Esophagus squamous epithelium (tissue), 5 donors: ENCODE measurements around the gene SLC16A12. TPM values are rescaled to one million over a fixed set of nuclear protein-coding genes. Genes with fewer than 3 reads are reported as not detected.
A peak's percentile ranks its signal among the peaks of the same experiment; 100 is the strongest.

Source experiments
- DNase-seq: peaks from one replicate; lab custom pipeline; 2025; lab: John Stamatoyannopoulos, UW
- H3K27ac ChIP-seq, 4 donors: fragments of 200-600 bp; sonication (generic); one replicate each; pipeline ENCODE4 v1.5.1; 2016 to 2019; ENCODE audit warnings: mild to moderate bottlenecking in 1 of 4
- H3K27me3 ChIP-seq, 4 donors: fragments of 200-600 bp; sonication (generic); 1 replicate in 3 of 4; 2 replicates in 1 of 4; pipeline versions ENCODE4 v1.5.1 to v1.6.0; 2017 to 2021; ENCODE audit warnings: antibody characterized with exemption in 1 of 4
- H3K36me3 ChIP-seq, 3 donors: fragments of 200-600 bp; sonication (generic); one replicate each; pipeline ENCODE4 v1.5.1; 2016 to 2019
- H3K4me1 ChIP-seq, 3 donors: fragments of 200-600 bp; sonication (generic); one replicate each; pipeline ENCODE4 v1.5.1; 2017 to 2019
- H3K4me3 ChIP-seq, 4 donors: fragments of 200-600 bp; sonication (generic); 1 replicate in 3 of 4; 2 replicates in 1 of 4; pipeline ENCODE4 v1.5.1; 2016 to 2019; ENCODE audit warnings: mild to moderate bottlenecking in 2 of 4, moderate library complexity in 1 of 4
- H3K9me3 ChIP-seq, 3 donors: fragments of 200-600 bp; sonication (generic); one replicate each; pipeline ENCODE4 v1.5.1; 2016 to 2019
- POLR2A ChIP-seq, 4 donors: fragments of 450-650 bp; IDR thresholded peaks; one replicate each; pipeline ENCODE4 v1.6.1; 2017; ENCODE audit warnings: antibody characterized with exemption in 4 of 4, mild to moderate bottlenecking in 4 of 4, moderate library complexity in 3 of 4
- WGBS, 2 donors: methylation state at CpG; one replicate each; pipeline ENCODE4 v1.1.5; 2018; 5-methylcytosine and 5-hydroxymethylcytosine counted together
- intact Hi-C: fragments of 100-400 bp; cut with DNase I; formaldehyde crosslinking; loops from one replicate; pipeline ENCODE4 v1.15.0; 2022
- total RNA-seq, 4 donors: library from RNA; depleted of rRNA; stranded (reverse); fragments of >200 nt; gene quantifications; one replicate each; pipeline ENCODE4 v1.1.0, GENCODE V29; 2016
- TF ChIP-seq, protein P1 (sequence below), 6 experiments: fragments of 450-650 bp in 4 of 6; fragments of 200-600 bp in 2 of 6; sonication (generic) in 2 of 6; IDR thresholded peaks; one replicate each; pipeline ENCODE4 v1.5.1; 2016 to 2019; ENCODE audit warnings: antibody characterized with exemption in 6 of 6, mild to moderate bottlenecking in 4 of 6, moderate library complexity in 4 of 6
- donor health status: DM: yes; HTN: yes; CAD: no.

The SLC16A12 gene
- total RNA-seq, 4 donors from 2014 or later = 0.18 to 1.3 (median 0.23) TPM; not detected in 1

DNA sequence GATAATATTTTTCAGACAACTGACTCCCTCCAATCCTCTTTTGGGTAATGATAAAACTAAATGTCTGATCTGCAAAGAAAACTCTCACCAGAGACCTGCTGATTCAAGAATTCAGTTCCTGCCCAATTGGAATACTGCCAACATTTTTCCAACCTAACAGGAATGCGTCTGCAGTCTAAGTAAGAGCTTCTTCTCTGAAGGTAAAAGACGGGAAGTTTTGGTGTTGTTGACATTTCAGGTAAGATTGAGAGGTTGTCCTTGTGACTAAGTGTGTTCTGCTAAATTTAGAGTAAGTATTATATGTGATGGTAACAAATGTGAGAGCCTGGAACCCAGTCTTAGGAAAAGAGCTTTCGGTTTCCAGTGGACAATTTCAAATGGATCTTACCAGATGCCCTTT lies 103.4 kb downstream of the SLC16A12 start:
- DNase-seq = no peak
- 52 to 58% methylated on average over 3 of the region's 3 CpGs for WGBS, 2 donors
- Histone ChIP-seq H3K36me3 (no peaks in the 10 kb centered on the region), H3K9me3 (no peaks in the 10 kb centered on the region), H3K27ac (no peak overlapping the region), H3K27me3 (peaks cover 0 to 12% (median 0%) of the 10 kb centered on the region in 4 donors), H3K4me3 (no peak overlapping the region), H3K4me1 (peaks cover 0 to 5% (median 0%) of the 10 kb centered on the region in 3 donors)
- intact Hi-C loops = no loop called here
- TF ChIP-seq POLR2A (IDR thresholded peaks at IDR 0.05) = no peak
- TF ChIP-seq, protein P1, sequence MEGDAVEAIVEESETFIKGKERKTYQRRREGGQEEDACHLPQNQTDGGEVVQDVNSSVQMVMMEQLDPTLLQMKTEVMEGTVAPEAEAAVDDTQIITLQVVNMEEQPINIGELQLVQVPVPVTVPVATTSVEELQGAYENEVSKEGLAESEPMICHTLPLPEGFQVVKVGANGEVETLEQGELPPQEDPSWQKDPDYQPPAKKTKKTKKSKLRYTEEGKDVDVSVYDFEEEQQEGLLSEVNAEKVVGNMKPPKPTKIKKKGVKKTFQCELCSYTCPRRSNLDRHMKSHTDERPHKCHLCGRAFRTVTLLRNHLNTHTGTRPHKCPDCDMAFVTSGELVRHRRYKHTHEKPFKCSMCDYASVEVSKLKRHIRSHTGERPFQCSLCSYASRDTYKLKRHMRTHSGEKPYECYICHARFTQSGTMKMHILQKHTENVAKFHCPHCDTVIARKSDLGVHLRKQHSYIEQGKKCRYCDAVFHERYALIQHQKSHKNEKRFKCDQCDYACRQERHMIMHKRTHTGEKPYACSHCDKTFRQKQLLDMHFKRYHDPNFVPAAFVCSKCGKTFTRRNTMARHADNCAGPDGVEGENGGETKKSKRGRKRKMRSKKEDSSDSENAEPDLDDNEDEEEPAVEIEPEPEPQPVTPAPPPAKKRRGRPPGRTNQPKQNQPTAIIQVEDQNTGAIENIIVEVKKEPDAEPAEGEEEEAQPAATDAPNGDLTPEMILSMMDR (IDR thresholded peaks at IDR 0.05) = no peak

DNA sequence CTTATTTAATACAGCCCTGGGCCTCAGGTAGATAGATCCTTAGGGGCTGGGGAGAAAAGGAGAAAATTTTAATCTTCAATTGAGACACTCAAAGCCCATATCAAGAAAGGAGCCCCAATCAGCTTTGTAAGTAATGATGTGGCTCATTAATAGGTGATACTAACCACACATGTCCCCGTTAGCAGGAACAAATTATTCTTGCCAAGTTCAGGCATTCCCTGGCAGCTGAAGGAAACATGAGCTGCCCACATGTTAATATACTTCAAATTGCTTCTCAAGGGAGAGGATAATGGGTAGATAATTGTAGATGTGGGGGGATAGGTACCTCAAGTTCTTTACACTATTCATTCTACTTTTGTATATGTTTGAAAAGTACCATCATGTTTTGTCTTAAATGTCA lies 106.5 kb downstream of the SLC16A12 start:
- Histone ChIP-seq H3K36me3 (no peaks in the 10 kb centered on the region), H3K4me3 (no peak overlapping the region), H3K4me1 (peaks cover 0 to 5% (median 0%) of the 10 kb centered on the region in 3 donors), H3K27ac (no peak overlapping the region), H3K9me3 (no peaks in the 10 kb centered on the region), H3K27me3 (peaks cover 0 to 3% (median 0%) of the 10 kb centered on the region in 4 donors)
- 29 to 40% methylated on average over 1 of the region's 1 CpG for WGBS, 2 donors
- intact Hi-C loops = no loop called here
- DNase-seq = no peak
- TF ChIP-seq, protein P1 (IDR thresholded peaks at IDR 0.05) = no peak
- TF ChIP-seq POLR2A (IDR thresholded peaks at IDR 0.05) = no peak

DNA sequence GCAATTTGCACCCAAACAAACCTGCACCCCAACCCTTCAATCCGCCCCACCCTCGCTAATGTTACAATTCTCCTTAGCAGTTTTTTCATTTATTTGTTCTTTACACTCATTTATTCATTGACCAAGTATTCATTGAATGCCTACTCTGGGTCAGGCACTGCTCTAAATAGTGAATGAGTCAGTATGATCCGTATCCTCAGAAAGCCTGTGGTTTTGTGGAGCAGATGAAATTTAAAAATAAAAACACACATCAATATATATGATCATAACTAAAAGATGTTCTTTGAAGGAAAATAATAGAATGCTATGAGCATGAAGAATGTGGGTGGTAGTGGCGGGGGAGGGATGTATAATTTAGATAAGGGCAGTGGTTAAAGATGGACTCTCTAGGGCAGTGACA lies 107.8 kb downstream of the SLC16A12 start:
- no peak for TF ChIP-seq POLR2A (IDR thresholded peaks at IDR 0.05)
- TF ChIP-seq, protein P1 (IDR thresholded peaks at IDR 0.05) = no peak
- no peak overlapping the region for H3K27ac ChIP-seq
- no peak overlapping the region for H3K4me3 ChIP-seq
- H3K9me3 ChIP-seq = no peaks in the 10 kb centered on the region
- intact Hi-C loops = loop anchor here (2.0 kb wide), 1 partner anchor 135 kb away; no protein-coding TSS in a partner anchor
- H3K27me3 ChIP-seq = peaks cover 0 to 3% (median 0%) of the 10 kb centered on the region in 4 donors
- H3K4me1 ChIP-seq = peaks cover 0 to 5% (median 0%) of the 10 kb centered on the region in 3 donors
- DNase-seq = no peak
- no peaks in the 10 kb centered on the region for H3K36me3 ChIP-seq
- 68 to 89% methylated on average over 4 of the region's 4 CpGs for WGBS, 2 donors

DNA sequence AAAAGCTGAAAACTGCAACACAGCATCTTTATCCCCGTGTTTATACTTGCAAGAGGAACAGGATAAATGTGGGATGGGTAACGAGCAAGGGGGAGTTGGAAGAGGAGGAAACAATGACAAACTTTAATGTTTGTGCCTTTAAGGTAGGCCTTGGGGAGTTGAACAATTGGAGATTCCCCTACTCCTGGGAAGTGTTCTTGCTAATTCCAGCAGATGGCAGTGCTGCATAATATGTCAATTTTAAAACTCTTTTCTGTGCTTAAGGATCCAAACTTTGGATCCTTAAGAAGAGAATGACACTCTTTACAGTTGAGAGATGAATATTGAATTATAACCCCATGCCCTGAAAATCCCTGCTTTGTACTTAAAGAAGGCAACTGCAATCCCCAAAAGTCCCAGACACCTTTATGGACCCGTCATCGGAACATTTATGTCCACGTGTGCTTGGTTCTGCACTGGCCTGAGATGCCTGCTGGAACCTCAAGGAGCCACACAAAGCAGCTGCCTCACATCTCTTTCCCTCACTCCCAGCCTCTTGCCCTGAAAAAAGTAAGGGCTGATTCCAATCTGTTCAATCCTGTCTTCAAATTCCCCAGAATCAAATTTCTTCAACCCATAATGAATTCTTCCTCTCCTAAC lies 109.0 kb downstream of the SLC16A12 start:
- Histone ChIP-seq H3K36me3 (no peaks in the 10 kb centered on the region), H3K27me3 (peaks cover 0 to 3% (median 0%) of the 10 kb centered on the region in 4 donors), H3K4me1 (peaks cover 0 to 12% (median 0%) of the 10 kb centered on the region in 3 donors), H3K4me3 (no peak overlapping the region), H3K27ac (no peak overlapping the region), H3K9me3 (no peaks in the 10 kb centered on the region)
- WGBS, 2 donors = 55 to 60% methylated on average over 5 of the region's 5 CpGs
- intact Hi-C loops = loop anchor here (2.0 kb wide), 1 partner anchor 136 kb away; no protein-coding TSS in a partner anchor
- no peak for DNase-seq
- TF ChIP-seq, protein P1 (IDR thresholded peaks at IDR 0.05) = peak; percentile 49 to 85 (median 76)
- no peak for TF ChIP-seq POLR2A (IDR thresholded peaks at IDR 0.05)

DNA sequence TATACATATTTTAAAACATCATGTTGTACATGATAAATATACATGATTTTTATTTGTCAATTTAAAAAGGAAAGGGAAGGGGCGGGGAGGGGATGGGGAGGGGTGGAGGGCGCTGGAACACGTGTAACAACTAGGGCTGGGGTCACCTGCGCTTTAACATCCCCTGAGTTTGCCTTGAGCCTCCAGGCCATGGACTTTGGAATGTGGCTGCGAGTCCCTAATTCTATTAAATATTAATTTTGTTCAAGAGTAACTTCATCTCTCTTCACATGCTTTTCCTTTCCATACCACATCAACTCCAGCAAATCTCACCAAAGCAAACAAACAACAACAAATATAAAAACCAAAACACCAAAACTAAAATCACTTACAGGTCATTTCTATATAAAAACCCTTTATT lies 110.4 kb downstream of the SLC16A12 start:
- intact Hi-C loops = no loop called here
- Histone ChIP-seq H3K27ac (no peak overlapping the region), H3K4me1 (peaks cover 5 to 24% (median 6%) of the 10 kb centered on the region in 3 donors), H3K4me3 (no peak overlapping the region), H3K36me3 (no peaks in the 10 kb centered on the region), H3K9me3 (no peaks in the 10 kb centered on the region), H3K27me3 (no peaks in the 10 kb centered on the region)
- no peak for DNase-seq
- TF ChIP-seq POLR2A (IDR thresholded peaks at IDR 0.05) = no peak
- TF ChIP-seq, protein P1 (IDR thresholded peaks at IDR 0.05) = no peak
- WGBS, 2 donors = 79 to 88% methylated on average over 5 of the region's 5 CpGs
